Limb (tissue), 2 donors: ENCODE results near the gene LBHD1.
"Not testable (repeated sequence)": the region's sequence is repeated elsewhere in the genome, so short reads cannot be mapped to it uniquely, and the experiment has no call there.

Experiments
- DNase-seq, 2 donors: peaks; one replicate each; pipeline ENCODE4 v3.0.0-alpha.2; 2016; ENCODE audit errors: extremely low spot score in 2 of 2

LBHD1 gene

DNA sequence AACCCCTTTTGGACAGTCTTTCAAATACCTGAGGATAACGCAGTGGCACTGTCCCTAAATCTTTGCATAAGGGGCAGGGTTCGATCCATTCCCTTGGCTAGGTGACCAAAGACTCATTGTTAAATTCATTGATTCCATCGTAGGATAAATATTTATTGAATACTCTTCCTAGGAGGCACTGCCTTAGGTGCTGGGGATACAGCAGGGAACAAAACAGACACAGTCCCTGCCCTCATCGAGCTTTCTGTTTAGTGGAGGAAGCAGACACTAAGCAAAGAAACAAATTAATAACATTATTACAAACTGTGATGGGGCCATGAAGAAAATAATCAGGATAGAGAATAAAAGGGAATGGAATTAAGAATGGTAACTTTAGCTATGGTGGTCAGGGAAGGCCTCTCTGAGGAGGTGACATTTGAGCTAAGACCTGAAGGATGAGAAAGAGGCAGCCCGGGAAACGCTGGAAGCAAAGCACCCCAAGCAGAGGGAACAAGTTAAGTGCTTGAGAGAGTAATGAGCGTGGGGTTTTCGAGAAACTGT, 51.0 kb downstream of the LBHD1 start:
- DNase-seq, result no peak

DNA sequence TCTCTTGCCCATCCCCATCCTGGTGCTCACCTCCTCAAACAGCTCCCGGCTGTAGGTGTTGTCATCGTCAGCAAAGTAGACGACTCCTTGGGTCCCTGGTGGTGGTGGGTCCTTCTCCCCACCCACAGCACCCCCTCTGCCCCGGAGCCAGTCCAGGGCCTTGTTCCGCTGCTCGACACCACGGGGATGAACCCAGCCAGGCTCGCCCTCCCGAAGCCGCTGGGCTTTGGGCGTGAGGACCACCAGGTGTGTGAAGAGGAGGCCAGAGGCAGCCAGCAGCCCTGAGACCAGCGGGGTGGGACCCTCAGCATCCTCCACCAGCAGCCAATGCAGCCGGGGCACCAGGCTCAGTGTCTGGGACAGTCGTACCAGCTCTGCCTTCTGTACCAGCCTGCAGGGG, 55.1 kb downstream of the LBHD1 start:
- not testable (repeated sequence) for DNase-seq

DNA sequence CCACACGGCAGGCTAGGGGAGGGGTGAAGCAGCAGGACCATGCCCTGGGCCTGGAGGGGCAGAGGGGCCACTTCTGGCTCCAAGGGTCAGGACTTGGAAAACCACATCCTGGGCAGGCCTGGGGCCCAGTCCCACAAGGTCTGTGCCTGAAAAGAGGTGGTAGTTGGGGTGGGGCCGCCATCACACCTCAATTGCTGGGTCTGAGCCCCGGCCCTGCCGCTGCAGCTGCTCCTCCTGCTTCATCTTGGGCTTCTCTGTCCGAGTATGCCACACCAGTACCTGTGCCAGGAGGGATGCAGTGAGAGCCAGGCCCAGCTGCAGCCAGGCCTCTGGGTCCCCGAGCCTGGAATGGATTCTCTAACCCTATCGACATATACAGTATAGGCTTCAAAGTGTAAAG, 56.5 kb downstream of the LBHD1 start:
- DNase-seq, result no peak

DNA sequence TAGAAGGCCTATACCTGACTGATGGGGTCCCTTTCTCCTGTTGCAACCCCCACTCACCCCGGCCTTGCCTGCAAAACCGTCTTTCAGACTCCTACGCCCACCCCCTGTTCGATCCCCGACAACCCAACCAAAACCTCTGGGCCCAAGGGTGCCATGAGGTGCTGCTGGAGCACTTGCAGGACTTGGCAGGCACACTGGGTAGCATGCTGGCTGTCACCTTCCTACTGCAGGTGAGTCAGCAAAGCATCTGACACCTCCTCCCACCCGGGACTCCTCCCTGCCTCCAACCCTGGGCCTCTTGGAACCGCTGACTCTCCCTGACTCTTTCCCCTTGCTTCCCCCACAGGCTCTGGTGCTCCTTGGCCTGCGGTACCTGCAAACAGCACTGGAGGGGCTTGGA, 57.8 kb downstream of the LBHD1 start:
- DNase-seq, result no peak

DNA sequence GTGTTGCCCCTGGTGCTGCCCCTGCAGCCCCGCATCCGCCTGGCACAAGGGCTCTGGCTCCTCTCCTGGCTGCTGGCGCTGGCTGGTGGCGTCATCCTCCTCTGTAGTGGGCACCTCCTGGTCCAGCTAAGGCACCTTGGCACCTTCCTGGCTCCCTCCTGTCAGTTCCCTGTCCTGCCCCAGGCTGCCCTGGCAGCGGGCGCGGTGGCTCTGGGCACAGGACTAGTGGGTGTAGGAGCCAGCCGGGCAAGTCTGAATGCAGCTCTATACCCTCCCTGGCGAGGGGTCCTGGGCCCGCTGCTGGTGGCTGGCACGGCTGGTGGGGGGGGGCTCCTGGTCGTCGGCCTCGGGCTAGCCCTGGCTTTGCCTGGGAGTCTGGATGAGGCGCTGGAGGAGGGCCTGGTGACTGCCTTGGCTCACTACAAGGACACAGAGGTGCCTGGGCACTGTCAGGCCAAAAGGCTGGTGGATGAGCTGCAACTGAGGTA, 58.7 kb downstream of the LBHD1 start:
- DNase-seq, result peak in 1 of 2 donors; percentile 52
